Measurements from ENCODE around the gene WDR74.
"Not testable (repeated sequence)": the region's sequence is repeated elsewhere in the genome, so short reads cannot be mapped to it uniquely, and the experiment has no call there.

Gene WDR74

DNA sequence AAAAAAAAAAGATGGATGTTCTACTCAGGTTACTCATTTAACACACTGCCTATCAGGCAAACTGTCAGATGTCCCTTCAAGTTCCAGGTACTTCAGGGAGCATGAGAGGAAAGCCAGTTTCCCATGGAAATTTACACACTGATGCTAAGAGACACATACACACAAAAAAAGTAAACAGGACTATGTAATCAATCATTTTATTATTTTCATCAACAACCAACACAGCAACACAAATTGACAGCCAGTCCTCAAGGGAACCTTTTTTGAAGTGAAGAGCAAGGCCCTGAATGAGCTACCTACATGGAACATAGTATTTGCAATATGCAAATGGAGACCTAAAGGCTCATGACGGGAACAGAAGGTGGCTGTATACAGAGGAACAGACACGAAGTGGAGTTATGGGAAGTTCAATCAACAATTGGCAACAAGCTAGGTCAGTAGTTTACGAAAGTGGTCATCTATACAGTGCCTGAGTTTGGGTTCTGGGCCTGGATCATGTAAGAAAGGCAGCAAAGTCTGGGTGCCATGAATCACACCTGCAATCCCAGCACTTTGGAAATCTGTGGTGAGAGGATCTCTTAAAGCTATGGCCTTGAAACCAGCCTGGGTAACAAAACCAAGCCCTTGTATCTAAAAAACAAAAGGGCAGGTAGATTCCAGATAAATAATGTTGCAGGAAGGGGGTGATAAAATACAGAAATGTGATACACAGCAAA is 12.6 kb upstream of the WDR74 start:
- Histone ChIP-seq H3K27me3 (replicated peaks; ENCODE audit: control insufficient read depth, insufficient read depth, low read length, poor library complexity, severe bottlenecking) (no peaks in the 10 kb centered on the region), H3K4me1 (ENCODE audit: control insufficient read depth, insufficient read depth, low read length, poor library complexity, severe bottlenecking) (peaks cover 35% of the 10 kb centered on the region), H3K36me3 (ENCODE audit: control insufficient read depth, insufficient read depth, low read length) (peaks cover 32% of the 10 kb centered on the region), H3K4me3 (ENCODE audit: insufficient read depth, low read depth, low read length, poor library complexity, severe bottlenecking) (no peak overlapping the region), H3K9me3 (ENCODE audit: control insufficient read depth, low read length) (no peaks in the 10 kb centered on the region), H3K27ac (ENCODE audit: insufficient read depth, low read length, poor library complexity, severe bottlenecking) (peak overlapping the region; percentile 14)
- DNase-seq = no peak

DNA sequence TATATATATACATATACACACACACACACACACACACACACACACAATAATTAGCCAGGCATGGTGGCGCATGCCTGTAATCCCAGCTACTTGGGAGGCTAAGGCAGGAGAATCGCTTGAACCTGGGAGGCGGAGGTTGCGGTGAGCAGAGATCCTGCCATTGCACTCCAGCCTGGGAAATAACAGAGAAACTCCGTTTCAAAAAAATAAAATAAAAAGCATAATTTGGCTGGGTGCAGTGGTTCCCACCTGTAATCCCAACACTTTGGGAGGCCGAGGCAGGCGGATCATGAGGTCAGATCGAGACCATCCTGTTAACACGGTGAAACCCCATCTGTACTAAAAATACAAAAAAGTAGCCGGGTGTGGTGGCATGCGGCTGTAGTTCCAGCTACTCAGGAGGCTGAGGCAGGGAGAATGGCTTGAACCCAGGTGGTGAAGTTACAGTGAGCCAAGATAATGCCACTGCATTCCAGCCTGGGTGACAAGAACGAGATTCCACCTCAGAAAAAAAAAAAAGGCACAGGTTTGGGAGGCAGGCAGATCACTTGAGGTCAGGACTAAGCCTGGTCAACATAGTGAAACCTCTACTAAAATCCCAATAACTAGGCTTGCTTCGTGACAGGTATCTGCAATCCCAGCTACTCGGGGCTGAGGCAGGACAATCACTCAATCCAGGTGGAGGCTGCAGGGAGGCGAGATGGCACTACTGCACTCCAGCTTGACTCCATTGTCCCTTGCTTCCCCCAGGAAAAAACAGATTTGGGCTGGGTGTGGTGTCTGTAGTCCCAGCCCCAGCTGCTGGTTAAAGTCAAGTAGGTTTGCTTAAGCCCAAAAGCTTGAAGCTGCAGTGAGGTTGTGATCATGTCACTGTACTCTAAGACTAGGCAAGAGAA is 11.8 kb upstream of the WDR74 start:
- H3K27ac ChIP-seq (ENCODE audit: insufficient read depth, low read length, poor library complexity, severe bottlenecking) = peak overlapping the region; percentile 14
- H3K4me3 ChIP-seq (ENCODE audit: insufficient read depth, low read depth, low read length, poor library complexity, severe bottlenecking) = no peak overlapping the region
- H3K4me1 ChIP-seq (ENCODE audit: control insufficient read depth, insufficient read depth, low read length, poor library complexity, severe bottlenecking) = peaks cover 28% of the 10 kb centered on the region

DNA sequence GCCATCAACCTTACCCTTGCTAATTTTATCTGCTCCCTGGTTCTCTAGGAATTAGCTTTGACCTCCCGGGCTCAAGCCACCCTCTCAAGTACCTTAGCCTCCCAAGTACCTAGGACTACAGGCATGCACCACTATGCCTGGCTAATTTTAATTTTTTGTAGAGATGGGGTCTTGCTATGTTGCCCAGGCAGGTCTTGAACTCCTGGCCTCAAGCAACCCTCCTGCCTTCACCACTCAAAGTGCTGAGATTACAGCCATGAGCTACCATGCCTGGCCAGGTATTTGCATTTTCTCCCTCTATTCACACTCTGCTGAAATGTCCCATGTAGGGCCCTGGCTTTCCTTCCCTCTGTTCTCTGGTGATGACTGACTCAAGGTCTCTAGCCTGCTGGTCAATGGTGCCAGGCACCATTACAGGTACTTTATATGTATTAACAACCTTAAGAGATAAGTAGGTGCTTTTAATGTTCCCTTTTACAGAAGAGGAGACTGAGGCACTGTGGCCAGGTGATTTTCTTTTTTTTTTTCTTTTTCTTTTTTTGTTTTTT is 8.5 kb upstream of the WDR74 start:
- Histone ChIP-seq H3K27me3 (replicated peaks; ENCODE audit: control insufficient read depth, insufficient read depth, low read length, poor library complexity, severe bottlenecking) (no peaks in the 10 kb centered on the region), H3K9me3 (ENCODE audit: control insufficient read depth, low read length) (no peaks in the 10 kb centered on the region), H3K4me3 (ENCODE audit: insufficient read depth, low read depth, low read length, poor library complexity, severe bottlenecking) (no peak overlapping the region), H3K27ac (ENCODE audit: insufficient read depth, low read length, poor library complexity, severe bottlenecking) (no peak overlapping the region), H3K4me1 (ENCODE audit: control insufficient read depth, insufficient read depth, low read length, poor library complexity, severe bottlenecking) (peaks cover 8% of the 10 kb centered on the region), H3K36me3 (ENCODE audit: control insufficient read depth, insufficient read depth, low read length) (peaks cover 14% of the 10 kb centered on the region)
- DNase-seq = no peak

More for the DNA sequence above, 11.8 kb upstream of the WDR74 start:
- Histone ChIP-seq H3K36me3 (ENCODE audit: control insufficient read depth, insufficient read depth, low read length) (peaks cover 32% of the 10 kb centered on the region), H3K9me3 (ENCODE audit: control insufficient read depth, low read length) (no peaks in the 10 kb centered on the region), H3K27me3 (replicated peaks; ENCODE audit: control insufficient read depth, insufficient read depth, low read length, poor library complexity, severe bottlenecking) (no peaks in the 10 kb centered on the region)
- no peak for DNase-seq

DNA sequence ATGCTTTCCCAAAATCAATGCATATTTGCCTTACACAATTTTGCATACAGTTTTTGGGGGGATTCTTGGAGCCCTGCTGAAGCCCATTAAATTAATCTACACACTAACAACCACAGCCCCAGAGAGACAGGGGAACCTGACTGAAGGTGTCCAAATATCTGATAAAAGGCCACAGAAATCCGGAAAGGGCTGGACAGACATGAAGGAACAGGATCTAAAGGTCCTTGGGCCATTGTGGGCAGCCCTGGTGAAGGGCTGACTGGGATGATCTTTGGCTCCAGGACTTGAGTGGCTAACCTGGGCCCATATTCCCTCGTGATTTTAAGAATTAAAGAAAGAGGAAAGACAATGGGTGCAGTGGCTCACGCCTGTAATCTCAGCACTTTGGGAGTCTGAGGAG is 6.8 kb upstream of the WDR74 start:
- Histone ChIP-seq H3K4me1 (ENCODE audit: control insufficient read depth, insufficient read depth, low read length, poor library complexity, severe bottlenecking) (peaks cover 13% of the 10 kb centered on the region), H3K27ac (ENCODE audit: insufficient read depth, low read length, poor library complexity, severe bottlenecking) (no peak overlapping the region), H3K4me3 (ENCODE audit: insufficient read depth, low read depth, low read length, poor library complexity, severe bottlenecking) (no peak overlapping the region), H3K36me3 (ENCODE audit: control insufficient read depth, insufficient read depth, low read length) (no peaks in the 10 kb centered on the region), H3K9me3 (ENCODE audit: control insufficient read depth, low read length) (no peaks in the 10 kb centered on the region), H3K27me3 (replicated peaks; ENCODE audit: control insufficient read depth, insufficient read depth, low read length, poor library complexity, severe bottlenecking) (no peaks in the 10 kb centered on the region)
- DNase-seq = no peak

DNA sequence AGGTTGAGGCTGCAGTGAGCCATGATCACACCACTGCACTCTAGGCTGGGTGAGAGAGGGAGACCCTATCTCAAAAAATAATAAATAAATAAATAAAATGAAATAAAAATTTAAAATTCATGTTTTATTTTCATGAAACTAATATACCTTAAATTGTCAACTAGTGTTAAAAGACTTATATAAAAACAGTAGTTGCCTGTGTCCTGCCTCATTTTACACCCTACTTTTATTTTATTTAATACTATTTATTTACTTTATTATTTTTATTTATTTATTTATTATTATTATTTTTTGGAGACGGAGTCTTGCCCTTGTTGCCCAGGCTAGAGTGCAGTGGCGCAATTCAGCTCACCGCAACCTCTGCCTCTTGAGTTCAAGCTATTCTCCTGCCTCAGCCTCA is 4.8 kb upstream of the WDR74 start:
- no peak overlapping the region for H3K27ac ChIP-seq (ENCODE audit: insufficient read depth, low read length, poor library complexity, severe bottlenecking)
- no peak overlapping the region for H3K4me3 ChIP-seq (ENCODE audit: insufficient read depth, low read depth, low read length, poor library complexity, severe bottlenecking)
- no peaks in the 10 kb centered on the region for H3K27me3 ChIP-seq (replicated peaks; ENCODE audit: control insufficient read depth, insufficient read depth, low read length, poor library complexity, severe bottlenecking)
- H3K36me3 ChIP-seq (ENCODE audit: control insufficient read depth, insufficient read depth, low read length) = no peaks in the 10 kb centered on the region
- no peak for DNase-seq
- H3K4me1 ChIP-seq (ENCODE audit: control insufficient read depth, insufficient read depth, low read length, poor library complexity, severe bottlenecking) = peaks cover 16% of the 10 kb centered on the region
- no peaks in the 10 kb centered on the region for H3K9me3 ChIP-seq (ENCODE audit: control insufficient read depth, low read length)

DNA sequence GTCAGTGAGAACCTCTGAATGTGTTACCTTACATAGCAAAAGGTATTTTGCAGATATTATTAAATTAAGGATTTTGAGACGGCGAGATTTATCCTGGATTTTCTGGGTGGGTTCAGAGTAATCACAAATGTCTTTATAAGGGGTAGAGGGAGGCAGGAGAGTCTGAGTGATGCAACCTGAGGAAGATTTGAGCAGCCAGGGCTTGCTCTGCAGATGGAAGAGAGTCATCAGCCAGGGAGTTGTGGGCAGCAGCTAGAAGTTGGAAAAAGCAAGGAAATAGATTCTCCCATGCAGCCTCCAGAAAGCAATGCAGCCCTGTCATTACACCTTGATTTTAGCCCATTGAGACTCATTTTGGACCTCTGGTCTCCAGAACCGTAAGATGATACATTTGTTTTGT is 4.1 kb upstream of the WDR74 start:
- Histone ChIP-seq H3K36me3 (ENCODE audit: control insufficient read depth, insufficient read depth, low read length) (no peaks in the 10 kb centered on the region), H3K4me3 (ENCODE audit: insufficient read depth, low read depth, low read length, poor library complexity, severe bottlenecking) (no peak overlapping the region), H3K4me1 (ENCODE audit: control insufficient read depth, insufficient read depth, low read length, poor library complexity, severe bottlenecking) (peaks cover 21% of the 10 kb centered on the region), H3K27ac (ENCODE audit: insufficient read depth, low read length, poor library complexity, severe bottlenecking) (no peak overlapping the region), H3K27me3 (replicated peaks; ENCODE audit: control insufficient read depth, insufficient read depth, low read length, poor library complexity, severe bottlenecking) (no peaks in the 10 kb centered on the region), H3K9me3 (ENCODE audit: control insufficient read depth, low read length) (no peaks in the 10 kb centered on the region)
- no peak for DNase-seq

DNA sequence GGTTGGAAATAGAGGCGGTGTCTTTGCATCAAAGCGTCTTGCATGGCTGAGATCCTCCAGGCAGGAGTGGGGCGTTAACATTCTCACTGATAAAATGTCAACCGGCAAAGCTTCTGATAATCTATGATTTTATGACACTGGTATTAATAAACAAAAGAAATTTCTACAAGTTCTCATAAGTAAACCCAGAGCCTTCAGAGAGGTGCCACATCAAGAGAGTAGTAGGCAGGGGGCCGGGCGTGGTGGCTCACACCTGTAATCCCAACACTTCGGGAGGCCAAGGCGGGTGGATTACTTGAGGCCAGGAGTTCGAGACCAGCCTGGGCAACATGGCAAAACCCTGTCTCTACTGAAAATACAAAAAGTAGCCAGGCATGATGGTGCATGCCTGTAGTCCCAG is 3.5 kb upstream of the WDR74 start:
- Histone ChIP-seq H3K4me3 (ENCODE audit: insufficient read depth, low read depth, low read length, poor library complexity, severe bottlenecking) (peak overlapping the region; percentile 48), H3K27ac (ENCODE audit: insufficient read depth, low read length, poor library complexity, severe bottlenecking) (peak overlapping the region; percentile 99), H3K4me1 (ENCODE audit: control insufficient read depth, insufficient read depth, low read length, poor library complexity, severe bottlenecking) (peaks cover 21% of the 10 kb centered on the region)
- not testable (repeated sequence) for H3K27me3 ChIP-seq (replicated peaks; ENCODE audit: control insufficient read depth, insufficient read depth, low read length, poor library complexity, severe bottlenecking); H3K36me3 ChIP-seq (ENCODE audit: control insufficient read depth, insufficient read depth, low read length); DNase-seq; H3K9me3 ChIP-seq (ENCODE audit: control insufficient read depth, low read length)

DNA sequence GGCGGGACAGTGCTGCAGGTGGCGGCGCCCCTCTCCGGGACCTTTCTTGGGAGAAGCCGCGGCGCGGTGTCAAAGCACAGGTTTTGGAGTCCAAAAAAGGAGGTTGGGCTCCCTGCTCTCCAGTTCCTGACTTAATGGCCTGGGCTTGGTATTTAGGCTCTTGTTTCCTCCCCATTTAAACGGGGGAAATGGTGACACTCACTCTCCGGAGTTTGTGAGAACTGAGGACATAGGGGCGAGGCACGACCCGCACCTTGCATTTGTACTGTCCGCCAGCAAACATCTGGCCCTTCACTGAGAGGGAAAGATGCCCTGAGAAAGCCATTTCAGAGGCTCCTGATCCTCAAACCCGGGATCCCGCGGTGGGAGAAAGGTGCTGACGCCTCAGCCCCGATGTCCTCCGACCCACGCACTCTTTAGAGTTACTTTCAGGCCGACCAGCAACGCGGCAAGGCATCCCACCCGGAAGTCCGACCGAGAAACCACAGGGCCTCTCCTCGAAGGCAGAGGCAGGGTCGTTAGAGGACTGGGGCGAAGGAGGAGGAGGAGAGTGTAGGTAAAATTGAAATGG is 2.9 kb upstream of the WDR74 start:
- no peaks in the 10 kb centered on the region for H3K9me3 ChIP-seq (ENCODE audit: control insufficient read depth, low read length)
- peak overlapping the region; percentile 48 for H3K4me3 ChIP-seq (ENCODE audit: insufficient read depth, low read depth, low read length, poor library complexity, severe bottlenecking)
- no peaks in the 10 kb centered on the region for H3K27me3 ChIP-seq (replicated peaks; ENCODE audit: control insufficient read depth, insufficient read depth, low read length, poor library complexity, severe bottlenecking)
- DNase-seq = no peak
- H3K4me1 ChIP-seq (ENCODE audit: control insufficient read depth, insufficient read depth, low read length, poor library complexity, severe bottlenecking) = peaks cover 21% of the 10 kb centered on the region
- H3K27ac ChIP-seq (ENCODE audit: insufficient read depth, low read length, poor library complexity, severe bottlenecking) = peak overlapping the region; percentile 99
- H3K36me3 ChIP-seq (ENCODE audit: control insufficient read depth, insufficient read depth, low read length) = no peaks in the 10 kb centered on the region

- Histone ChIP-seq H3K4me3 (ENCODE audit: insufficient read depth, low read depth, low read length, poor library complexity, severe bottlenecking) (peak overlapping the region; percentile 73), H3K27me3 (replicated peaks; ENCODE audit: control insufficient read depth, insufficient read depth, low read length, poor library complexity, severe bottlenecking) (no peaks in the 10 kb centered on the region)
Observed at GRCh38 chr11:62841361-62842170, 2.2 kb upstream of the WDR74 start.

More at GRCh38 chr11:62841361-62842170, 2.2 kb upstream of the WDR74 start:
- peak; percentile 70 to 83 (median 74) for DNase-seq
- H3K4me1 ChIP-seq (ENCODE audit: control insufficient read depth, insufficient read depth, low read length, poor library complexity, severe bottlenecking) = peaks cover 21% of the 10 kb centered on the region
- H3K9me3 ChIP-seq (ENCODE audit: control insufficient read depth, low read length) = no peaks in the 10 kb centered on the region
- H3K36me3 ChIP-seq (ENCODE audit: control insufficient read depth, insufficient read depth, low read length) = no peaks in the 10 kb centered on the region
- peak overlapping the region; percentile 99 for H3K27ac ChIP-seq (ENCODE audit: insufficient read depth, low read length, poor library complexity, severe bottlenecking)

Measured in effector memory CD4-positive, alpha-beta T cell (primary cell).